ENCODE data around the gene ARSJ. TPM values are rescaled to one million over a fixed set of nuclear protein-coding genes. Genes with fewer than 3 reads are reported as not detected.

The ARSJ gene
- total RNA-seq, 4 donors from 2014 or later = 18.1 to 26.0 (median 21.2) TPM

DNA sequence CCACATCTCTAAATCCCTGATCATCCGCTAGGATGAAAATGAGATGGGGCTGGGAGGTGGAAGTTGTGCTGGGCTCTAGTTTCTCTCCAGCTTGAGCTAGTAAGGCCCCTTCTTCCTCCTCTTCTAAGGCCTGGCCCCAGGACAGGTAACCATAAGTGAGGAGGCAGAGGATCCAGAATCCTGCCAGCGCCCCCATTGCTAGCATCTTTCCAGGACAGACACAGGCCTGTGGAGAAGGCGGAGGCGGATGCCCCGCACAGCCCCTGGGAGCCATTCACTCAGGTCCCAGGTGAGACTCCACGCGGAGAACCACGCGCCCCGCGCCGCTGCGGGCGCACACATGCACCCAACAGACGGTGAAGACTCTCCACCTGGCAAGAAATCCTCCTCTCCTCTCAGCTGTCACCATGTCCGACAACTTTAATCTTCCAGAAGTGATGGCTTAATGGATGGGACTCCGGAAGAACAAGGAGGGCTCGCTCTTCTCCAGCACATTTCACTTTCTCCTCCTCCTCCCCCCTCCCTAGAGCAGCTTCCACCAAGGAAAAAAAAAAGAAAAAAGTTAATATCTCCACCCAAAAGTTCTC is 793 bp downstream of the ARSJ start:
- H3K4me1 ChIP-seq = peaks cover 0 to 36% (median 26%) of the 10 kb centered on the region in 4 donors
- no peaks in the 10 kb centered on the region for H3K27me3 ChIP-seq
- peak overlapping the region; percentile 68 to 72 (median 70) for H3K4me3 ChIP-seq
- peak overlapping the region; percentile 89 to 92 (median 90) for H3K27ac ChIP-seq (replicated peaks in 1 of 4)
- H3K36me3 ChIP-seq = no peaks in the 10 kb centered on the region
- H3K9me3 ChIP-seq = peaks cover 0 to 8% (median 0%) of the 10 kb centered on the region in 4 donors
- DNase-seq (ENCODE audit: extremely low spot score) = no peak
- intact Hi-C loops (cut with DNase I) = loop anchor here (10.0 kb wide), 3 partner anchors 214 to 574 kb away; partner anchors contain the start of gene CAMK2D
- WGBS = 22% methylated on average over 12 of the region's 18 CpGs
- TF ChIP-seq POLR2AphosphoS5 (IDR thresholded peaks at IDR 0.05) (no peak), POLR2A (IDR thresholded peaks at IDR 0.05; ENCODE audit: low read depth) (no peak), EP300 (IDR thresholded peaks at IDR 0.05) (no peak)
- TF ChIP-seq, protein P1, sequence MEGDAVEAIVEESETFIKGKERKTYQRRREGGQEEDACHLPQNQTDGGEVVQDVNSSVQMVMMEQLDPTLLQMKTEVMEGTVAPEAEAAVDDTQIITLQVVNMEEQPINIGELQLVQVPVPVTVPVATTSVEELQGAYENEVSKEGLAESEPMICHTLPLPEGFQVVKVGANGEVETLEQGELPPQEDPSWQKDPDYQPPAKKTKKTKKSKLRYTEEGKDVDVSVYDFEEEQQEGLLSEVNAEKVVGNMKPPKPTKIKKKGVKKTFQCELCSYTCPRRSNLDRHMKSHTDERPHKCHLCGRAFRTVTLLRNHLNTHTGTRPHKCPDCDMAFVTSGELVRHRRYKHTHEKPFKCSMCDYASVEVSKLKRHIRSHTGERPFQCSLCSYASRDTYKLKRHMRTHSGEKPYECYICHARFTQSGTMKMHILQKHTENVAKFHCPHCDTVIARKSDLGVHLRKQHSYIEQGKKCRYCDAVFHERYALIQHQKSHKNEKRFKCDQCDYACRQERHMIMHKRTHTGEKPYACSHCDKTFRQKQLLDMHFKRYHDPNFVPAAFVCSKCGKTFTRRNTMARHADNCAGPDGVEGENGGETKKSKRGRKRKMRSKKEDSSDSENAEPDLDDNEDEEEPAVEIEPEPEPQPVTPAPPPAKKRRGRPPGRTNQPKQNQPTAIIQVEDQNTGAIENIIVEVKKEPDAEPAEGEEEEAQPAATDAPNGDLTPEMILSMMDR (IDR thresholded peaks at IDR 0.05) = no peak

DNA sequence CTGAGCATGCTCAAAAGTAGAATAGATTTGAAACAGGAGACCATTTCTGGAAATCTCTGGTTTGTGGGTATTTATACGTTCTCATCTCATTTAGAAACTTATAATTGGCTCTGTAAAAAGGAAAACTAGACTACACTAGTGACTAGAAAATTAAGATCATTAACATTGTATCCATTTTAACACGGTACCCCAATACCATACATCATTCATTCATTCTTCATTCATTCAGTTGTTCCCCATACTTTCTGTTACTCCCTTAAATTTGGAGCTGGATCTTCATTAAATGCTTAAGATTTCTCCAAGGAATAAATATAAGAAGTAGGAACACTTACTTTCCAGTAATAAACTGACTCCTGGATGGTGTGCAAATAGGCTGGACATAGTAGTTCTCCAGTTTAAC is 1.3 kb downstream of the ARSJ start:
- TF ChIP-seq EP300 (IDR thresholded peaks at IDR 0.05) = no peak
- TF ChIP-seq, protein P1 (IDR thresholded peaks at IDR 0.05) = no peak
- TF ChIP-seq POLR2AphosphoS5 (IDR thresholded peaks at IDR 0.05) = no peak
- TF ChIP-seq POLR2A (IDR thresholded peaks at IDR 0.05; ENCODE audit: low read depth) = no peak
- H3K27me3 ChIP-seq = no peaks in the 10 kb centered on the region
- peak overlapping the region; percentile 68 to 72 (median 70) for H3K4me3 ChIP-seq
- WGBS = 30% methylated on average over 2 of the region's 2 CpGs
- peaks cover 0 to 36% (median 26%) of the 10 kb centered on the region in 4 donors for H3K4me1 ChIP-seq
- H3K9me3 ChIP-seq = peaks cover 0 to 8% (median 0%) of the 10 kb centered on the region in 4 donors
- no peaks in the 10 kb centered on the region for H3K36me3 ChIP-seq
- intact Hi-C loops (cut with DNase I) = loop anchor here (10.0 kb wide), 3 partner anchors 213 to 573 kb away; partner anchors contain the start of gene CAMK2D
- DNase-seq (ENCODE audit: extremely low spot score) = no peak
- peak overlapping the region; percentile 89 to 92 (median 90) for H3K27ac ChIP-seq (replicated peaks in 1 of 4)

DNA sequence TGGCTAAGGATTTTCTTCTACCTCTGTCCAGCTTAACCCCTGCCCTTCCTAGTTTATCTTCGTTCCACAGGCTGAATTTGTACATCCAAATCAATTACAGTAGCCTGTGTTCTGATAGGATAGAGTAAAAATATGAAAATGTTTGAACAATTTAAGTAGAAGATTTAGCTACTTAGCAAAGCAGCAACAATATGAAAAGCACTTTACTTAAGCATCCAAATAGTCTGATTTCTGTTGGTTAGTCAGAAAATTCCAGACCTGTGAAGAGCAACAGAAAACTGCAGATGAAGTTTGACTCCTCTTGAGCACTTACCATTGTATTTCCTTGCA is 2.0 kb downstream of the ARSJ start:
- DNase-seq (ENCODE audit: extremely low spot score) = no peak
- Histone ChIP-seq H3K36me3 (no peaks in the 10 kb centered on the region), H3K4me3 (peak overlapping the region; percentile 68 to 72 (median 70)), H3K4me1 (peaks cover 0 to 33% (median 26%) of the 10 kb centered on the region in 4 donors), H3K27ac (replicated peaks in 1 of 4) (peak overlapping the region; percentile 89 to 92 (median 90)), H3K27me3 (no peaks in the 10 kb centered on the region), H3K9me3 (peaks cover 0 to 8% (median 0%) of the 10 kb centered on the region in 4 donors)
- WGBS = 18% methylated on average over 1 of the region's 1 CpG
- TF ChIP-seq, protein P1 (IDR thresholded peaks at IDR 0.05) = no peak
- TF ChIP-seq EP300 (IDR thresholded peaks at IDR 0.05) (no peak), POLR2A (IDR thresholded peaks at IDR 0.05; ENCODE audit: low read depth) (no peak), POLR2AphosphoS5 (IDR thresholded peaks at IDR 0.05) (no peak)
- intact Hi-C loops (cut with DNase I) = loop anchor here (10.0 kb wide), 3 partner anchors 213 to 573 kb away; partner anchors contain the start of gene CAMK2D

DNA sequence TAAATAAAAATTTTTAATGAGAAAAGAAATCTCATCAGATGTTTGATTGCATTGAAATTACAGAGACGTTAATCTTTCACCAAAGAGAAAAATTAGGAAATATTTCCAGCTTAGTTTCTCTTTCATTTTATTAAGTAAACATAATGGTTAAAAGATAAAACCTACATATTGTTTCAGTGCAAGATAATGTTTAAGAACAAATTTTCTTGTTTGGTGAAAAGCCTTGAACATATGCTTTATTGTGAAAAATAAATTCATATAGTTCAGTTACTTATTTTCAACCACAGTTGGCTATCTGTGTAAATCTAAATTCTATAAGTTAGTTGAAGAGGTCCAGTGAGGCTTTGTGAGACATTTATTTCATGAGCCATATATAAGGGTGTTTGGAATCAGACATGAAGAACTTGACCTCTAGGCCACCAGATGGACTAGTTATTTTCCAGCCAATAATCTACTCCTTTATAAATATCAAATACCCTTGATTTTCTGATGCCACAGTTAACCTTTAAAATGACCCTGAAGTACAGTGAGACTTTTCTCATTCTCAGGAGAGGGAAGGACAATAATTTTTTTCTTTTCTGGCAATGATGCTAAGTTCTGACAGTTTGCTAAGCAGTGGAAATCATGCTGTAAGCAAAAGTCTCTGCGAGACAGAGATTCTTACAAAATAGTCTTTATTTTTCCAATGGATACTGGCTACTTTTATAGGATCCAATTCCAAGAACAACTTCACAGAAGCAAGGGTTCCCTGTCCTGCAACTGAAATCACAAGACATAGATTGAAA is 2.5 kb downstream of the ARSJ start:
- DNase-seq (ENCODE audit: extremely low spot score) = no peak
- TF ChIP-seq, protein P1 (IDR thresholded peaks at IDR 0.05) = no peak
- TF ChIP-seq POLR2AphosphoS5 (IDR thresholded peaks at IDR 0.05) = no peak
- no peak for TF ChIP-seq EP300 (IDR thresholded peaks at IDR 0.05)
- TF ChIP-seq POLR2A (IDR thresholded peaks at IDR 0.05; ENCODE audit: low read depth) = no peak
- no peaks in the 10 kb centered on the region for H3K36me3 ChIP-seq
- 14% methylated on average over 2 of the region's 2 CpGs for WGBS
- intact Hi-C loops (cut with DNase I) = loop anchor here (10.0 kb wide), 3 partner anchors 212 to 572 kb away; partner anchors contain the start of gene CAMK2D
- H3K4me1 ChIP-seq = peaks cover 0 to 28% (median 23%) of the 10 kb centered on the region in 4 donors
- peak overlapping the region; percentile 68 to 72 (median 70) for H3K4me3 ChIP-seq
- peak overlapping the region; percentile 89 to 92 (median 90) for H3K27ac ChIP-seq (replicated peaks in 1 of 4)
- no peaks in the 10 kb centered on the region for H3K27me3 ChIP-seq
- peaks cover 0 to 8% (median 0%) of the 10 kb centered on the region in 4 donors for H3K9me3 ChIP-seq

All from esophagus muscularis mucosa (tissue), 4 donors.